Measurements from ENCODE around the gene SLC26A9. TPM values are rescaled to one million over a fixed set of nuclear protein-coding genes. Genes with fewer than 3 reads are reported as not detected.
"Not testable (repeated sequence)": the region's sequence is repeated elsewhere in the genome, so short reads cannot be mapped to it uniquely, and the experiment has no call there.

The SLC26A9 gene
- total RNA-seq, 2 donors from 2014 or later: not detected

DNA sequence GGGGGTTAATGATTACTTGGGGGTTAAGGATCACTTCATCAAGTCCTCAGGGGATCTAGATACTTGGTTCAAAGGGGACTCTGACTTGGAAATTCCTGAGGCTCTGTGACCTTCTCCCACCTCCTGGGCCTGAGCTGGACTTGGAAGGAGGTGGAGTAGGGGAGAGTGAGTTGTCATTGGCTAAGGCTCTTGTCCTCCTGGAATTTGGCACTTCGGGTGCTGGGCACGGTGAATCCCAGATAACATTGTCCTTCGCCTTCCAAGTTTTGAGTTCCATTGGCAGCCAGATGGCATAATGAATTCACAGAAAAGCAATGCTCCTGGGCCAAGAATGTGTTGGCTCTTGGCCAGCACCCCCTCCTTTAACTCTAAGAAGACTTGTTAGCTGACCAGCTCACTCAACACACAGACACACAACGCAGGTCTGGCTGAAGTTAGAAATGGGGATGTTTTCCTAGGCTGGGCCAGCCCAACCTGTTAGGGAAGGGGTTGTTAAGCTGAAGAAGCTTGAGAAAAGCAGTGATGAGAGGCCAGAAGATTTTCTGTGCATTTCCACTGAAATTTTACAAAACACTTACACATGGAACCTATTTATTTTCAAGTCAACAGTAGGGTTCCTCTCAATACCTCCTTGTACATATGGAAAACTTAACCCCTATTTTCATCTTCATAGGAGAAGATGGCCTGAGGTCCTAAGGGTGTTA is 29.7 kb downstream of the SLC26A9 start:
- no peak overlapping the region for H3K27ac Mint-ChIP-seq
- H3K27me3 Mint-ChIP-seq: peaks cover 48% of the 10 kb centered on the region
- H3K9me3 ChIP-seq (ENCODE audit: control insufficient read depth, low read length, poor library complexity, severe bottlenecking): no peaks in the 10 kb centered on the region
- no peak for DNase-seq
- H3K36me3 Mint-ChIP-seq (ENCODE audit: low read depth): no peaks in the 10 kb centered on the region
- ATAC-seq: no peak
- no peaks in the 10 kb centered on the region for H3K4me1 Mint-ChIP-seq
- no peak overlapping the region for H3K4me3 Mint-ChIP-seq

- no peak overlapping the region for H3K4me3 Mint-ChIP-seq
- H3K36me3 Mint-ChIP-seq (ENCODE audit: low read depth): no peaks in the 10 kb centered on the region
- peaks cover 15% of the 10 kb centered on the region for H3K27me3 Mint-ChIP-seq
- H3K9me3 ChIP-seq (ENCODE audit: control insufficient read depth, low read length, poor library complexity, severe bottlenecking): no peaks in the 10 kb centered on the region
- ATAC-seq (no peak), DNase-seq (no peak)
- no peaks in the 10 kb centered on the region for H3K4me1 Mint-ChIP-seq
- H3K27ac Mint-ChIP-seq: no peak overlapping the region
Observed at GRCh38 chr1:205907794-205908193, 35.5 kb downstream of the SLC26A9 start.

GRCh38 chr1:205905095-205905494 is 38.2 kb downstream of the SLC26A9 start:
- not testable (repeated sequence) for H3K4me1 Mint-ChIP-seq; DNase-seq; H3K4me3 Mint-ChIP-seq; H3K36me3 Mint-ChIP-seq (ENCODE audit: low read depth); H3K27ac Mint-ChIP-seq; ATAC-seq; H3K9me3 ChIP-seq (ENCODE audit: control insufficient read depth, low read length, poor library complexity, severe bottlenecking)
- H3K27me3 Mint-ChIP-seq: peaks cover 10% of the 10 kb centered on the region

GRCh38 chr1:205896351-205896750 is 46.9 kb downstream of the SLC26A9 start:
- H3K27me3 Mint-ChIP-seq: no peaks in the 10 kb centered on the region
- ATAC-seq: no peak
- no peaks in the 10 kb centered on the region for H3K9me3 ChIP-seq (ENCODE audit: control insufficient read depth, low read length, poor library complexity, severe bottlenecking)
- DNase-seq: no peak
- peaks cover 4% of the 10 kb centered on the region for H3K36me3 Mint-ChIP-seq (ENCODE audit: low read depth)
- no peaks in the 10 kb centered on the region for H3K4me1 Mint-ChIP-seq
- H3K4me3 Mint-ChIP-seq: no peak overlapping the region
- no peak overlapping the region for H3K27ac Mint-ChIP-seq

- not testable (repeated sequence) for H3K4me1 Mint-ChIP-seq; H3K9me3 ChIP-seq (ENCODE audit: control insufficient read depth, low read length, poor library complexity, severe bottlenecking); ATAC-seq; DNase-seq; H3K27ac Mint-ChIP-seq; H3K27me3 Mint-ChIP-seq; H3K36me3 Mint-ChIP-seq (ENCODE audit: low read depth); H3K4me3 Mint-ChIP-seq
Observed at GRCh38 chr1:205894119-205894518, 49.1 kb downstream of the SLC26A9 start.

DNA sequence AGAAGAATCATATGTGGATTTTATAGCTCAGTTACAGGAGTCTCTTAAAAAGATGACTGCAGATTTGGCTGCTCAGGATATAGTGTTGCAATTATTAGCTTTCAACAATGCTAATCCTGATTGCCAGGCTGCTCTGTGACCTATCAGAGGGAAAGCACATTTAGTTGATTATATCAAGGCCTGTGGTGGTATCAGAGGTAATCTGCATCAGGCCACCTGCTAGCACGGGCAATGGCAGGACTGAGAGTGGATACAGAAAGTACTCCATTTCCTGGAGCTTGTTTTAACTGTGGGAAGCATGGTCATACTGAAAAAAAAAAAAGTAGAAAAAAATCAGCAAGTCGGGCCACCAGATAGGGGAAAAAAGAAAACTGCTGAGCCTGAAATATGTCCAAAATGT is 51.1 kb downstream of the SLC26A9 start:
- not testable (repeated sequence) for H3K27me3 Mint-ChIP-seq; H3K9me3 ChIP-seq (ENCODE audit: control insufficient read depth, low read length, poor library complexity, severe bottlenecking); H3K4me3 Mint-ChIP-seq; DNase-seq; H3K27ac Mint-ChIP-seq; H3K36me3 Mint-ChIP-seq (ENCODE audit: low read depth); ATAC-seq; H3K4me1 Mint-ChIP-seq

- not testable (repeated sequence) for H3K4me3 Mint-ChIP-seq; H3K36me3 Mint-ChIP-seq (ENCODE audit: low read depth); ATAC-seq; H3K27me3 Mint-ChIP-seq; H3K27ac Mint-ChIP-seq; H3K4me1 Mint-ChIP-seq; H3K9me3 ChIP-seq (ENCODE audit: control insufficient read depth, low read length, poor library complexity, severe bottlenecking); DNase-seq
Observed at GRCh38 chr1:205891481-205891880, 51.8 kb downstream of the SLC26A9 start.

- not testable (repeated sequence) for DNase-seq; H3K27ac Mint-ChIP-seq; H3K27me3 Mint-ChIP-seq; H3K36me3 Mint-ChIP-seq (ENCODE audit: low read depth); H3K9me3 ChIP-seq (ENCODE audit: control insufficient read depth, low read length, poor library complexity, severe bottlenecking); ATAC-seq; H3K4me1 Mint-ChIP-seq; H3K4me3 Mint-ChIP-seq
Observed at GRCh38 chr1:205890631-205891030, 52.6 kb downstream of the SLC26A9 start.

GRCh38 chr1:205889706-205890105 is 53.5 kb downstream of the SLC26A9 start:
- not testable (repeated sequence) for H3K27ac Mint-ChIP-seq; H3K27me3 Mint-ChIP-seq; ATAC-seq; H3K4me1 Mint-ChIP-seq; H3K36me3 Mint-ChIP-seq (ENCODE audit: low read depth); H3K9me3 ChIP-seq (ENCODE audit: control insufficient read depth, low read length, poor library complexity, severe bottlenecking); DNase-seq; H3K4me3 Mint-ChIP-seq

DNA sequence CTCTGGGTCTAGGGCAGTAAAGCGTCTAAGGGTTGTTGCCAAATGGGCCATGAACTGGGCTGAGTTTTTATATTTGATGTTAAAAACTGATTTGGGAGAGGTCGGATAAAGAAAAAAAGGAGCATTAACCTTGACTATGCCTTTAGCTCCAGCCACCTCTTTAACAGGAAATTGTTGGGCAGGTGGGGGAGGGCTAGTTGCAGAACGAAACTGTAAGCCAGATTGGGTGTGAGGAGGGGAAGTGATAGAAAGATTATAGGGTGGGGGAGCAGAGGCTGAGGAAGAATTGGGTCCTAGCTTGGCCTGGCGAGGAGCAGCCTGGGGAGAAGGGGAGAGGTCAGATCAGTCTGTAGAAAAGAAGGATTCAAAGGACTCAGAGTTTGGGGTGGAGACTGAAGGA is 54.2 kb downstream of the SLC26A9 start:
- H3K9me3 ChIP-seq (ENCODE audit: control insufficient read depth, low read length, poor library complexity, severe bottlenecking); H3K27me3 Mint-ChIP-seq; ATAC-seq; H3K27ac Mint-ChIP-seq; DNase-seq; H3K36me3 Mint-ChIP-seq (ENCODE audit: low read depth); H3K4me1 Mint-ChIP-seq: not testable (repeated sequence)
- H3K4me3 Mint-ChIP-seq: peak overlapping the region; percentile 1

DNA sequence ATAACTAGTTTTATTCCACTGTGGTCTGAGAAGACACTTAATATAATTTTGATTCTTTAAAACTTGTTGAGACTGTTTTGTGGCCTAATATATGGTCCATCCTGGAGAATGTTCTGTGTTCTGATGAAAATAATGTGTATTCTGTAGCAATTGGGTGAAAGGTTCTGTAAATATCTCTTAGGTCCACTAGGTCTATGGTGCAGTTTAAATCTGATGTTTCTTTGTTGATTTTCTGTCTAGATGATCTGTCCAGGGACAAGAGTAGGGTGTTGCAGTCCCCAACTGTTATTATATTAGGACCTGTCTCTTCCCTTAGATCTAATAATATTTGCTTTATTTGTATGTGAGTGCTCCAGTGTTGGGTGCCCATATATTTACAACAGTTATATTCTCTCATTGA is 59.5 kb downstream of the SLC26A9 start:
- ATAC-seq (no peak), DNase-seq (no peak)
- Mint-ChIP-seq H3K4me1 (no peaks in the 10 kb centered on the region), H3K27ac (no peak overlapping the region), H3K4me3 (no peak overlapping the region), H3K36me3 (ENCODE audit: low read depth) (no peaks in the 10 kb centered on the region), H3K27me3 (no peaks in the 10 kb centered on the region)
- peaks cover 3% of the 10 kb centered on the region for H3K9me3 ChIP-seq (ENCODE audit: control insufficient read depth, low read length, poor library complexity, severe bottlenecking)

- no peaks in the 10 kb centered on the region for H3K27me3 Mint-ChIP-seq
- no peak for DNase-seq
- H3K4me3 Mint-ChIP-seq: no peak overlapping the region
- no peak overlapping the region for H3K27ac Mint-ChIP-seq
- no peak for ATAC-seq
- H3K36me3 Mint-ChIP-seq (ENCODE audit: low read depth): no peaks in the 10 kb centered on the region
- peaks cover 3% of the 10 kb centered on the region for H3K9me3 ChIP-seq (ENCODE audit: control insufficient read depth, low read length, poor library complexity, severe bottlenecking)
- H3K4me1 Mint-ChIP-seq: no peaks in the 10 kb centered on the region
Observed at GRCh38 chr1:205880923-205881322, 62.3 kb downstream of the SLC26A9 start.

- DNase-seq: no peak
- Mint-ChIP-seq H3K27me3 (no peaks in the 10 kb centered on the region), H3K36me3 (ENCODE audit: low read depth) (no peaks in the 10 kb centered on the region), H3K4me3 (no peak overlapping the region), H3K4me1 (no peaks in the 10 kb centered on the region), H3K27ac (no peak overlapping the region)
- H3K9me3 ChIP-seq (ENCODE audit: control insufficient read depth, low read length, poor library complexity, severe bottlenecking): peaks cover 3% of the 10 kb centered on the region
- no peak for ATAC-seq
Observed at GRCh38 chr1:205879974-205880373, 63.3 kb downstream of the SLC26A9 start.

- Mint-ChIP-seq H3K27ac (no peak overlapping the region), H3K36me3 (ENCODE audit: low read depth) (no peaks in the 10 kb centered on the region), H3K4me1 (no peaks in the 10 kb centered on the region), H3K27me3 (no peaks in the 10 kb centered on the region), H3K4me3 (no peak overlapping the region)
- H3K9me3 ChIP-seq (ENCODE audit: control insufficient read depth, low read length, poor library complexity, severe bottlenecking): peaks cover 3% of the 10 kb centered on the region
- ATAC-seq: no peak
- DNase-seq: no peak
Observed at GRCh38 chr1:205878026-205878425, 65.2 kb downstream of the SLC26A9 start.

All from T-helper 17 cell (primary cell).